ENCODE measurements around the gene TRMT11.
"Not testable (repeated sequence)": the region's sequence is repeated elsewhere in the genome, so short reads cannot be mapped to it uniquely, and the experiment has no call there.

Gene TRMT11

GRCh38 chr6:125956506-125957390 is 29.6 kb upstream of the TRMT11 start, which contains the start of gene HINT3:
HINT3 (plus strand) TSS chr6:125956770; CDS start chr6:125956978, 208 bp downstream.
- peak; percentile 98 for DNase-seq (ENCODE audit: low read depth)

DNA sequence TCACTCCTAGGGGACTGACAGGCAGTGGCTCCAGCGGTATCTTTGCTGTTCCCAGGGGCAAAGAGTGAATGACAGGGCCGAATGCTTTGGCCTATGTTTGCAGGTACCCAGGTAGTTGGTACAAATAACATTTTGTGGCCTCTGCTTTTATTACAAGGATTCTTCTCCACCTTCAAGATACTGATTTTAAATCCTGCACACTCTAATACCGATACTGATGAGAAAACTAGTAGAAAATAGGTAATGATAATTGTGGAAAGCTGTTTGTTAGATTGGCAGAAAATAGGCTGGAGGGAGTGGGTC is 29.0 kb upstream of the TRMT11 start:
- DNase-seq (ENCODE audit: low read depth) = no peak

DNA sequence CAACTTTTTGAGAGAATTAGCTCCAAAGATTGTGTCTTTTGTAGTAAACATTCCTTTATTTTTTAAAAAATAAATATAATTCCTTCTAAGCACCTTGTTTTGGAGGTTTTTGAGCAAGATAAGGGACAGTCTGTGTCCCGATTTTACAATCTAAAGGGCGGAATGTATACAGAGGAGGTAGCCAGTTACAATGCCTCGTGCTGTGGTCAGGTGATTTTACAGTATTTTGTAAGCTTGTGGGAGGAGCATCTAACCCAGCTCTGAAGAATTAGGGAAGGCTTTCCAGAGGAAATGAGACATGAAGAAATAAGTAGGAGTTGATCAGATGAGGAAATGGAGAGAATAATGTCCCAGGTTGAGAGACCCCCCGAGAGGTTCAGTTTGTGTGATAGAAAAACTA is 28.5 kb upstream of the TRMT11 start:
- DNase-seq (ENCODE audit: low read depth) = no peak

DNA sequence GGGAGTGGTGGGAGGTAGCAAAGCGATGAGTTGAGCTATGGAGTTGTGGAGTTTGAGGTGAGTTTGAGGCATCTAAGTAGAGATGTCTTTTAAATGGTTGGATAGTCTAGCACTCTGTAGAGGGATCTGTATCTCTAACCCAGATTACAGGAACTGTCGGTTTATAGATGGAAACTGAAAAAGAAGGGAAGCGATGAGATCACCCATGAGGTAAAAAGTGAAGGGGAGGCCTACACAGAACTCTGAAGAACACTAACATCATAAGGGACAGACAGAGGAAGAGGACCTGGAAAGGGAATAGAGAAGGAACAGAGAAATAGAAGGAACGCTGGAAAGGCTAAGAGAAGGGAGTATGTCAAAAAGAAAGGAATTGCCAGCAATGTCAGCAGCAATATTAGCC is 27.3 kb upstream of the TRMT11 start:
- DNase-seq (ENCODE audit: low read depth) = no peak

DNA sequence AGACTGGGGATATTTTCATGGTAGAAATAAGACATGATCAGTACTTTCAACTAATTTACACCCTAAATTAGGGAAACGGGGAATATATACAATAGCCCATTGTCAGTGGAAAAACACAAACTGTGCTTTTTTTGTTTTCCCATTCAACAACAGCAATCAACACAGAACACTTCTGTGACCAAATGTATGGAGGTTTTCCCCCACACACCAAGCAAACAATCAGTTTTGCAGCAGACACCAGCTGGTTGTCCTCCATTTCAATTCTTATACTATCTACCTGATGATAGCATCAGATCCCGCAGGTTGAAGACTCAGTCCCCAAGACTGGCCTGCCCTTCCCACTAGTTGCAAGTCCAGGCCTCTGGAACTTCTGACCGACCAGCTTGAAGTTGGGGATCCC is 25.2 kb upstream of the TRMT11 start:
- no peak for DNase-seq (ENCODE audit: low read depth)

DNA sequence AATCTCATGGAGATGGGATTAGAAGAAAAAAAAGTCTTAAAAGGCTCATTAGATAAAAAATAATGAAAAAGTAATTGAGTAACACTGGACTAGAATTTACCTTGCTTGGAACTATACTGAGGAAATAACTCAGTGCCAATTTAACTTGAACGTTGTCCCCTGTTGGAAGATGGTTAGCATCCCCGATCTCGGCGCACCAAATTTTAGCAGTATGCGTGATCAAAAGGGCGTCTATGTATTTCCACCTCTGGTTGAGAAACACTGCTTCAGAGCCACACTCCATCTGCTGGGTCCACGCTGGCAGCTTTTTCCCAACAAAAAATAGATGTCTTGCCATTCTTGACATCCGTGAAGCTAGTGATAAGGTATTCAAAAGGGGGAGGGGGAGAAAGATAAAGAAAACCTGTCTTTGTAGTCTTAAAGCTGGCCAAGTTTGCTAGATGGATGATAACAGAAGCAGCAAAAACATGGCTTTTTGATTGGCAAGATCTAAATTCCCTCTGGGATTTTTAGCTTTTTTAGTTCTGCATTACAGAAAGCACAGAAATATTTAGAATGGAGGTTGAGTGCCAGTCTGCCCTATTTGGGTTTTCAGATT is 23.3 kb upstream of the TRMT11 start:
- no peak for DNase-seq (ENCODE audit: low read depth)

- no peak for DNase-seq (ENCODE audit: low read depth)
These were observed 22.5 kb upstream of the TRMT11 start for GRCh38 chr6:125963817-125964216.

- no peak for DNase-seq (ENCODE audit: low read depth)
These were observed 19.8 kb upstream of the TRMT11 start for GRCh38 chr6:125966569-125966968.

DNA sequence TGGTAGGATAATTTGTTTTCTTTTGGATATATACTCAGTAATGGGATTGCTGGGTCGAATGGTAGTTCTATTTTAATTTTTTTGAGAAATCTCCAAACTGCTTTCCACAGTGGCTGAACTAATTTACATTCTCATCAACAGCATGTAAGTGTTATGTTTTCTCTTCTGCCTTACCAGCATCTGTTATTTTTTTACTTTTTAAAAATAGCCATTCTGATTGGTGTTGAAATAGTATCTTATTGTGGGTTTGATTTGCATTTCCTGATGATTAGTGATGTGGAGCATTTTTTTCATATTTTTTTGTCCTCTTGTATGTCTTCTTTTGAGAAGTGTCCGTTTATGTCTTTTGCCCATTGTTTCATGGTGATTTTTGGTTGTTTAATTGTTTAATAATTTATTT is 17.8 kb upstream of the TRMT11 start:
- no peak for DNase-seq (ENCODE audit: low read depth)

- DNase-seq (ENCODE audit: low read depth) = no peak
These were observed 15.6 kb upstream of the TRMT11 start for GRCh38 chr6:125970760-125971159.

GRCh38 chr6:125972478-125972877 is 13.9 kb upstream of the TRMT11 start:
- not testable (repeated sequence) for DNase-seq (ENCODE audit: low read depth)

GRCh38 chr6:125974214-125974866 is 12.0 kb upstream of the TRMT11 start:
- DNase-seq (ENCODE audit: low read depth) = no peak

GRCh38 chr6:125979101-125979500 is 7.2 kb upstream of the TRMT11 start:
- no peak for DNase-seq (ENCODE audit: low read depth)

GRCh38 chr6:125981571-125982185 is 4.7 kb upstream of the TRMT11 start:
- no peak for DNase-seq (ENCODE audit: low read depth)

- no peak for DNase-seq (ENCODE audit: low read depth)
These were observed 2.9 kb upstream of the TRMT11 start for GRCh38 chr6:125983246-125983945.

DNA sequence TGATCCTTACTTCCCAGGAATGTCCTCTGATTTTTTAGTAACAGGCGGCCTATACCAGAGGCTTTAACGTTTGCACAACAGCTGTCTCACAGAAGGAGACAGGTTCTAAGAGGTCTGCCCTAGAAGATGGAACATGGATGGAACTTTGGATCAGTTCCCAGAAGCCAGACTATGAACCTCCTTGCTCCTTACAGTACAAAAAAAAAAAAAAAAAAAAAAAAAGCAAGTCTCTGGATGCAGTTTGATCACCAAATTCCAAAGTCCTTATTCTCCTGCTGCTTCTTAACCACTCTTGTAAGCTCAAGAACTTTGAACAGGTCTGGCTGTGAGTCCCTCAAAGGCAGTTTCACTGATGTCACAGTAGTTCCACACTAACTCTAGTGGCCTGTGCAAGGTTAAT is 2.0 kb upstream of the TRMT11 start:
- DNase-seq (ENCODE audit: low read depth) = no peak

DNA sequence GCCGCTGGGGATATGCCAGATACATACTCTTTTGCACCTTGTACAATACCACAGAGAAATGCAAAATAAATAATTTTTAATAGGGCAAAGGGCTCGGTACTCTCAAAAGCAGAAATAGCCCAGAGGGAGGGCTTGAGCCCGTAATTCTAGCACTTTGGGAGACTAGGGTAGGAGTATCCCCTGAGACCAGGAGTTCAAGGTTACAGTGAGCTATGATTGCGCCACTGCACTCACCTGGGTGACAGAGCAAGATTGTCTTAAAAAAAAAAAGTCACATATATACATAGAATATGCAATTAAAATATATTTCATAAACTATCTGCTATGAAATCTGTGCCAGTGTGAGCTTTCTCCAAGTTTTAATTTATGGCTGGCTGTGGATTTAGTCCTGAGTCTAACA is 818 bp upstream of the TRMT11 start:
- no peak for DNase-seq (ENCODE audit: low read depth)

DNA sequence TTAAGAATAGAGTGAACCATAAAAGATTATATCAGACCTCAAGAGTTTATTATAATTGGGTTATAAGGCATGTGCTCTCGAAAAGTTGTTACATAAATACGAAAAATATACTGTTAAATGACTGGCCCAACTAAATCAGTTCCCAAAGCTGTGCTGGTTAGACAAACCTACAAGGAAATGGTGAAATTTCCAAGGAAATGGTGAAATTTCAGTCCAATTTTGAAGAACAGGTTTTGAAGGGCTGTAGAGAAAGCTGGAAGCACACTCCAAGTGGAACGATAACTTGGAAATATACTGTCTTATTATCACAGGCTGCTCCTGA is 400 bp upstream of the TRMT11 start:
- DNase-seq (ENCODE audit: low read depth) = no peak

- peak; percentile 5 for DNase-seq (ENCODE audit: low read depth)
These were observed 782 bp downstream of the TRMT11 start for GRCh38 chr6:125987026-125987617.

- DNase-seq (ENCODE audit: low read depth) = no peak
These were observed 1.9 kb downstream of the TRMT11 start for GRCh38 chr6:125988280-125988679.

DNA sequence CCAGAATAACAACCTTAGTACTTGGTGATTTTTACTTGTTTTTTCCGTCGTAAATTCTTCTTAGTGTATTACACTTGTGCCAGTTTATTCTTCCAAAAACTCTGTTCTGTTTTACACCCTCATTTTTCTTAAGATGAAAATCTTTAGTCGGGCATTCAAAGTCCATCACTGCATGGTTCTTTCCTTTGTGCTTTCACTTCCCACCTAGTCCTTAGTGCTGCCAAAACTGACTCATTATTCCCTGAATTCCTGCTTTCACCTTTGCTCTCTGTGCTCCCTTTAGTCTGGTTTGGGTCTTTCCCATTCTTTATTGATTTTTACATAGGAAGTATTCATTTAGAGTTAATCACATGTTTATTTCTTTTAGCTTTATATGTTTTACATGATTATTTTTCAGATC is 3.3 kb downstream of the TRMT11 start:
- no peak for DNase-seq (ENCODE audit: low read depth)

DNA sequence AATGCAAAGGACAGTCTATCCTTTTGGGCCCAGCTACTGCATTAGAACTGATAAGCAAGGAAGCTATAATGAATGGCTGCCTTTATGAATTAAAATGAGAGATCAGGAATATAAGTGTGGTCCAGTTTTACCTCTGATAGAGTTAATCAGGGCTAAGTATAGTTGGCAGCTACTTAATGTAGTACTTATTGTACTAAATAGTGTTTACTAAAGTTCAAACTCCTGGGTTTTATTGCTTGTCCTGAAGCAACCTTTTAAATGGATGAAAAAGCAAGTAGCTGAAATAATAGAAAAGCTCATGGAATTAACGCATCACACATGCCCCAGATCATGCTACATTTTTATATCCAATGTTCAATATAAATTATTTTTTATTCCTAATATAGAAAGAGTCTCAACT is 5.3 kb downstream of the TRMT11 start:
- DNase-seq (ENCODE audit: low read depth) = no peak
